Forelimb muscle (tissue), 1 donor: ENCODE data around the gene DNAJB4. TPM values are rescaled to one million over a fixed set of nuclear protein-coding genes. Genes with fewer than 3 reads are reported as not detected.
"Not testable (repeated sequence)": the region's sequence is repeated elsewhere in the genome, so short reads cannot be mapped to it uniquely, and the experiment has no call there.

Source experiments
- DNase-seq: peaks from one replicate; pipeline ENCODE4 v3.0.0-alpha.2; 2013; ENCODE audit warnings: low read depth
- polyA plus RNA-seq: library from polyadenylated mRNA; unstranded; fragments of 120-200 nt; gene quantifications from one replicate; pipeline ENCODE4 v1.2.1, GENCODE V29; 2013; ENCODE audit not compliant: insufficient read length

The DNAJB4 gene
- polyA plus RNA-seq, 1 donor, result 87.0 TPM

GRCh38 chr1:77990629-77991204 is 14.0 kb upstream of the DNAJB4 start:
- DNase-seq, result no peak

GRCh38 chr1:77991638-77992037 is 13.1 kb upstream of the DNAJB4 start:
- no peak for DNase-seq

- no peak for DNase-seq
Measured at GRCh38 chr1:77994117-77994705, 10.5 kb upstream of the DNAJB4 start.

GRCh38 chr1:77996734-77997133 is 8.0 kb upstream of the DNAJB4 start:
- DNase-seq, result no peak

- DNase-seq, result not testable (repeated sequence)
Measured at GRCh38 chr1:78000536-78000935, 4.2 kb upstream of the DNAJB4 start.

GRCh38 chr1:78003070-78003746 is 1.5 kb upstream of the DNAJB4 start:
- no peak for DNase-seq

GRCh38 chr1:78003882-78004718 is 639 bp upstream of the DNAJB4 start:
- no peak for DNase-seq

GRCh38 chr1:78005448-78005722 is 646 bp downstream of the DNAJB4 start:
- DNase-seq, result no peak

- peak; percentile 90 for DNase-seq
Measured at GRCh38 chr1:78005755-78006154, 1.0 kb downstream of the DNAJB4 start.

- no peak for DNase-seq
Measured at GRCh38 chr1:78006521-78006920, 1.8 kb downstream of the DNAJB4 start.

- DNase-seq, result no peak
Measured at GRCh38 chr1:78007677-78008341, 3.1 kb downstream of the DNAJB4 start.

- no peak for DNase-seq
Measured at GRCh38 chr1:78009276-78009675, 4.5 kb downstream of the DNAJB4 start.

- DNase-seq, result no peak
Measured at GRCh38 chr1:78009836-78010235, 5.1 kb downstream of the DNAJB4 start.

- no peak for DNase-seq
Measured at GRCh38 chr1:78011050-78011449, 6.3 kb downstream of the DNAJB4 start.

GRCh38 chr1:78015148-78015547 is 10.4 kb downstream of the DNAJB4 start:
- no peak for DNase-seq

- no peak for DNase-seq
Measured at GRCh38 chr1:78019024-78019423, 14.3 kb downstream of the DNAJB4 start.

- not testable (repeated sequence) for DNase-seq
Measured at GRCh38 chr1:78021134-78021533, 16.4 kb downstream of the DNAJB4 start.

- DNase-seq, result no peak
Measured at GRCh38 chr1:78029793-78030192, 25.1 kb downstream of the DNAJB4 start.

- DNase-seq, result no peak
Measured at GRCh38 chr1:78032996-78033796, 28.5 kb downstream of the DNAJB4 start.

- DNase-seq, result no peak
Measured at GRCh38 chr1:78033797-78034172, 29.0 kb downstream of the DNAJB4 start.

GRCh38 chr1:78035121-78035520 is 30.4 kb downstream of the DNAJB4 start:
- DNase-seq, result no peak
